ENCODE measurements around the gene PRKX.
"Not testable (repeated sequence)": the region's sequence is repeated elsewhere in the genome, so short reads cannot be mapped to it uniquely, and the experiment has no call there.

GRCh38 chrX:3735891-3736290 lies 22.4 kb upstream of the PRKX start:
- TF ChIP-seq EZH2 (optimal IDR thresholded peaks at IDR 0.05; ENCODE audit: low read depth, low read length); CTCF (IDR thresholded peaks at IDR 0.05; ENCODE audit: low read length): not testable (repeated sequence)
